ENCODE results near the gene PACSIN1.

GRCh38 chr6:34555328-34555727 is 89.5 kb downstream of the PACSIN1 start:
- TF ChIP-seq MAX (IDR thresholded peaks at IDR 0.05; ENCODE audit: insufficient read depth, insufficient read length), result no peak
- no peak for TF ChIP-seq CTCF (IDR thresholded peaks at IDR 0.05; ENCODE audit: extremely low read depth in 1 of 2, insufficient read depth in 1 of 2, low read depth in 1 of 2, low read length in 2 of 2)

Measured in endothelial cell of umbilical vein (primary cell).